ENCODE results near the gene FBF1. TPM values are rescaled to one million over a fixed set of nuclear protein-coding genes. Genes with fewer than 3 reads are reported as not detected.

FBF1 gene
- total and polyA plus RNA-seq, 9 of the 15 experiments (the other 6 are each of a cell fraction or from before 2014, with no cell fraction given), result 0.46 to 14.9 (median 7.5) TPM

- TF ChIP-seq AFF1 (IDR thresholded peaks at IDR 0.05; ENCODE audit: low read depth in 1 of 2, partially characterized antibody in 2 of 2) (no peak), KDM4B (IDR thresholded peaks at IDR 0.05; ENCODE audit: borderline replicate concordance in 2 of 2, low read depth in 1 of 2) (0 out of 4 replicates have a peak, but pooled peaks of 1 of the 2 experiments have one; percentile 54), ELK3 (CRISPR knock-in tag; IDR thresholded peaks at IDR 0.05) (no peak), ZNF695 (CRISPR knock-in tag; IDR thresholded peaks at IDR 0.05) (no peak), HNRNPK (IDR thresholded peaks at IDR 0.05; ENCODE audit: low read depth, low read length, poor library complexity, severe bottlenecking) (no peak), NRF1 (conservative IDR thresholded peaks at IDR 0.05 in 1 of 2, IDR thresholded peaks at IDR 0.05 in 1 of 2) (peak; percentile 81 to 85), MTF1 (CRISPR knock-in tag; IDR thresholded peaks at IDR 0.05; ENCODE audit: borderline replicate concordance) (no peak), MAZ (CRISPR knock-in tag; conservative IDR thresholded peaks at IDR 0.05 in 1 of 2, IDR thresholded peaks at IDR 0.05 in 1 of 2) (peak; percentile 86 to 91), ZNF263 (CRISPR knock-in tag; IDR thresholded peaks at IDR 0.05; ENCODE audit: borderline replicate concordance) (peak; percentile 41; the same call in 1 of the 2 replicates), HDGF (IDR thresholded peaks at IDR 0.05) (no peak), HIVEP1 (CRISPR knock-in tag; IDR thresholded peaks at IDR 0.05) (no peak), NR3C1 (CRISPR knock-in tag; IDR thresholded peaks at IDR 0.05) (no peak), TSHZ1 (CRISPR knock-in tag; IDR thresholded peaks at IDR 0.05) (no peak), HMGN3 (IDR thresholded peaks at IDR 0.05; ENCODE audit: borderline replicate concordance, extremely low read depth, insufficient read length, low read depth, low read length) (peak; percentile 71), FOXK2 (conservative IDR thresholded peaks at IDR 0.05 in 1 of 2, IDR thresholded peaks at IDR 0.05 in 1 of 2; ENCODE audit: low read depth in 2 of 2) (peak in 1 of 2 experiments; percentile 85; a peak in 2 of 4 replicates), E2F4 (CRISPR knock-in tag; IDR thresholded peaks at IDR 0.05; ENCODE audit: low read depth) (peak; percentile 60; the same call in 1 of the 2 replicates)
These were observed 38.3 kb upstream of the FBF1 start, which contains the start of the genes ACOX1 and TEN1 (continued) for GRCh38 chr17:75978938-75979704.
